GM18517 (cell line): Measurements from ENCODE around the gene ISCA2.
"Not testable (repeated sequence)": the region's sequence is repeated elsewhere in the genome, so short reads cannot be mapped to it uniquely, and the experiment has no call there.

Experiments used
- ATAC-seq: cut with Tn5 transposase; IDR thresholded peaks from one replicate; pipeline ENCODE4 v1.9.1; 2021; ENCODE audit warnings: mild to moderate bottlenecking, moderate library complexity; ENCODE audit not compliant: unreplicated experiment

ISCA2 gene

DNA sequence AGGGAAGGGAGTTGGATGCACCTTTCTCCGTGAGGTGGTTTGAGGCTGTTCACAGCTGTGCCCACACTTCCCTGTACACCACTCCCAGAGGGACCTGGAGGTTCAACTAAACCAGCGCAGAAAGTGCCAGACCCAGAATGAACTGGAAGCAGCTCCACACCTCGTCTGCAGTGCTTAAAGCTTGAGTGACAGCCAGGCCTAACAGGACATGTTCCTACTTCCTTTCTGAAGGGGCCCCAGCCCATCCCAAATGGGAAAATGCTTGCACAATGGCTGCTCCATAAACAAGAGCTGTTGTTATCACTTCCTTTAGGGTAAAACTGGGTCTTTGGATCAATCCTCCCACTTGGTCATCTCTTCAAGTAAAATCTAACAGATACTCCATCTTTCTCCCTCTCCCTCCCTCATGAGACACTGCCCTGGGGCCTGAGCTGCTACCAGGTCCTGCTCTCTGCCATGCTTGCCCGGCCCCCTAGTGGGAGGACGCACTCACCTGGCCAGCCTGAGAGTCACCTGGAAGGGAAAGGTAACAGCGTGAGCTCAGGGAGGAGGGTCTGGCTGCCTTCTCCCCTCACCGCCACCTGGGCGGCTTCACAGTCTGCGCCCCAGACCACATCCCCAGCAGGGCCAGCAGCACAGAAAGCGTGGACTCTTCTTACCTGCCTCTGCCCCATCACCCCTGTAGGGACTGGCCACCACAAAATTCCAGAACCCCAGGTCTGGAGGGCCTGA is 33.5 kb downstream of the ISCA2 start:
- no peak for ATAC-seq

DNA sequence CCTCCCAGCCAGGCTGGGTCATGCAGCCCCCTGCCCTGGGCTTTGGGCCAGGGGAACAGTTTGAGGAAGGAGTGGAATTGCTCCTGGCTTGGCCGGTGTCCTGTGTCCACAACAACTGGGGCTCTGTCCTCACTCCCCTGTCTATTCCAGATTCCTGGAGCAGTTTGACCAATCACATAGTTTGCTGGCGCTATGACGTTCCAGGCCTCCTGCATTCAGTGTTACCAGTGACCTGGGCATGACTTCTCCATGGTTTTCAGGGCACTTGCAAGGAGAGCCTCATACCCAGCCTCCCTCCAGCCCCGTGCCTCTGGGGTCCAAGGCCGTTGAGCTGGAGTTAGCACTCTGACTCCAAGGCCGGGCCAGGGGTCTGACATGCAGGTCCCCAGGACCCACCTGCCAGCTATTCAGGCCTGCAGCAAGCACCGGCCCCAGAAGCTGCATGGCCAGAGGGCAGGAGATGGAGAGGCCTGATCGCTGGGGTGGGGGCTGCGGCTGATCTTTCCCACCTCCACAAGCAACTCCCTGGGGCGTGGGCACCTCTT is 34.2 kb downstream of the ISCA2 start:
- ATAC-seq = no peak

DNA sequence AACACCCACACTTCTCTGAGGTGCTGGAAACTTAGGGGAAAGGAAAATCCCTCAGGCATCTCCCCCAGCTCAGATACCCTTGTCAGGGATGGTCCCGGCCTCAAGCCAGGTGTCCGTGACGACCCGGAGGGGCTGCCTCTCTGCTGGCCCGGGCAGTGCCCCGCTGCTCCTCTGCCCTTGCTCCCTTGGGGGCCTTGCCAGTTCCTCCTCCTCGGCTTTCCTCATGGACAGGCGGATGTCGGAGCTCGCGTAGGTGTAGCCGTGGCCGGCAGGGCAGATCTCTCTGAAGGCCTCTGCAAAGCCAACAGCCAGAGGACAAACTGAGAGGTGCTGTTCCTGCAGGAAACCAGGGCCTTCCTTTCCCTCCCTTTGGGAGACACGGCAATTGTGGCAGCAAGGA is 34.8 kb downstream of the ISCA2 start:
- no peak for ATAC-seq

DNA sequence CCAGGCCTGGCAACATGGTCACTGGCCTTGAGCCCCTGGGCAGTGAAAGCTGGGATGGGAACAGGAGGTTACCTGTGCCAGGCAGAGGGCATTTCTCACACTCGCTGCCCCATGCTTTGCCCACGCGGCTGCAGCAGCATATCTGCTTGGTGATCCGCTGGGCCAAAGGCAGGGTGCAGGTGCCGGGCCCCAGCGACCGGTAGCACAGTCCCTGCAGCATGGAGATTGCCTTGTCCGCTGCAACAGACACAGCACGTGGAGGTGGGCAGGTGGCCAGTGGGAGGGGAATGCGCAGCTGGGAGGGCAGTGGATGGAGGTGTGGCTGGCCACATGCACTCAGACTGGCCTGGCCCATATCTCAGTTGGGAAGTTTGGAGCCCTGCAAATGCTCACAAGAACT is 35.3 kb downstream of the ISCA2 start:
- ATAC-seq = no peak

DNA sequence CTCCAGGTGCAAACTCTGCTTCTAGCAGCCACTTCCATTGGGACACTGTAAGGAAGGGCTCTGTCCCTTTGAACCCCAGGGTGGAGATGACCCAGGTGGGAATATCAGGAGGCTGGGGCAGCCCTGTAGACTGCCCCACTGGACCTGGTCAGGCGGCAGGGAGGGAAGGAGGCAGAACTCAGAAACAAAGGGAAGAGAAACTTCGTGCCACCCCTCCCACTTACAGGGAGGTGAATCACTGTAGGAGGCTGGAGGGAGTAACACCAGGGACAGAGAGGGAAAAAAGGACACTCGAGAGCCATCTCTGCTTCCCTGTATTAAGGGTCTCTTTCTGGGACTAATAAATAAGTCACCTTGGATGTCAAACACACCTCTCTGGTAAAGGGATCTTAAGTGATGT is 37.4 kb downstream of the ISCA2 start:
- ATAC-seq = no peak

DNA sequence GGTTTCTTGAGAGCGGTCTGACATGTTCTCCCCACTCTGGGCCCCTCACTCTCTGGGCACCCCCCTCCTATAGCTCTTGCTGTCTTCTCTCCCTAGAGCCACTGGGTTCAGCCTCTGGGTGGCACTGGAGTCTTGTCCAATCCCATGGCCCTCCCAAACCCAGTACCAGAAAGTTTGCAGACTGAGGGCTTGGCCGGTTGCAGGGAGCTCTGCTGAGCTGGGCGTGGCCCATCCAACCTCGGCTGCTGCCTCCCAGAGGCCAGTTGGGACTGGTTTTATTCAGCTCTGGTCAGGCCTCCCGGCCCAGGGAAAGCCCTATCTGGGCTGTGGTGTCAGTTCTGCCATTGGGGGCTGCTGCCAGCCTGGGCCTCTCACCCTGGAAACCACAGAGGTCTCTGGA is 37.9 kb downstream of the ISCA2 start:
- ATAC-seq = no peak

DNA sequence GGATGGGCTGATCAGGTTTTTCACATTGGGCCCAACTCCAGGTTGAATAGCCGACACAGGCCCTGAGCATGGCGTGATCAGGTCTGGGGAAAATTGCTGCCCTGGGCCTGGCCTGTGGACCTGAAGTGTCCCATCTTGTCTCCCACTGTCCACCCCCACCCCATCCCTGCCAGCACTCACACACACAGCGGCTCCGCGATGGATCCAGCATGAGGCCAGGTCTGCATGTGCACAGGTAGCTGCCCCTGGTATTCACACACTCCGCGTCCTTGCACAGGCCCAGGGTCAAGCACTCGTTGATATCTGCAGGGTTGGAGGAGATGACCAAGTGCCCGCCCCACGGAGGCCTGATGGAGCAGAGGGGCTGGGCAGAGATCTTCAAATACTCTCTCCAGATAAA is 38.7 kb downstream of the ISCA2 start:
- ATAC-seq = no peak

DNA sequence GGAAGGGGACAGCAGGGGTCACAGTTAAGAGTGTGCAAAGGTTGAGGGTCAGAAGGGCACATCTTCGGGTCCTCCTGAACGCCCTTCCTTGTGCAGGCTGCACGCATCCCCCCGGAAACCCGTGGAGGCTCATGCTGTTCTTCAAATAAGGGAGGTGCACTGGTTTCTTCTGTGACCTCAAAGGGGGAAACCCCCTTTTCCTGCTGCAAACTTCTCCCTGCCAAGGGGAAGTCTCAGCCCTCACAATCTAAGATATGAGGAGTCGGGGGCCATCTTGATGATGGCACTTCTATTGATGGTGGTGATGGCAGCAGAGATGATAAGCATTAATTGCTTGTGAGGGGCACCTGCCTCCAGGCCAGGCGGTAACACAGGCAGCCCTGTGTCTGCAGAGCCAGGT is 40.0 kb downstream of the ISCA2 start:
- no peak for ATAC-seq

DNA sequence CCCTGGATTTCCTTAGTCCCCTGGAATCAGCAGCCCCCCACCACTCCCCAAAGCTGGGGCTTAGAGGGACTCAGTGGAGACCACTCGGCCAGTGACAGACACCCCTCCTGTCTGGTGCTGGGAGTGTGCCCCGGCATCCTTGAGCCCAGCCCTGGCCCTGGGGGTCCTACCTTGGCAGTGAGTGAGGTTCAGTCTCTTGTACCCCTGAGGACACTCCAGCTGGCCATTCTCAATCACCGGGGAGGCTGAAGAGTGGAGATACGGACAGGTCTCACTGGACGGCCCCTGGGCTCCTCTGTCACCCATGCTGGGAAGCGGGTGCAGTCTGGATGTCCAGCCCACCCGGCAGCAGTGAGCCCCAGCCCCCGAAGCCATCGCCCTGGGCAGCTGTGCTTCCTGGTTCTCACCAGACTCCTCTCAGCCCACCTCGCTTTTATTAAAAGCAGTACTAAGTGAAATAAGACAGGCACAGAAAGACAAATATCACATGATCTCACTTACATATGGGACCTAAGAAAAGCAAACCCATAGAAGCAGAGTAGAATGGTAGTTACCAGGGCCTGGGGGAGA is 42.3 kb downstream of the ISCA2 start:
- ATAC-seq = no peak

DNA sequence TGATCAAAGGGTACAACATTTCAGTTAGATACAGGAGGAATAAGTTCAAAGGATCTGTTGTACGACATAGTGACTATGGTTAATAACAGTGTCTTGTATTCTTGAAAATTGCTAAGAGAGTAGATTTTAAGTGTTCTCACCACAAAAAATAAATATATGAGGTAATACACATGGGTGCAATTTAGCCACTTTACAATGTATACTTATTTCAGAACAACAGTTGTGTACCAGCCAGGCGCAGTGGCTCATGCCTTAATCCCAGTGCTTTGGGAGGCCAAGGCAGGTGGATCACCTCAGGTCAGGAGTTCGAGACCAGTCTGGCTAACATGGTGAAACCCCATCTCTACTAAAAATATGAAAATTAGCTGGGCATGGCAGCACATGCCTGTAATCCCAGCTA is 42.8 kb downstream of the ISCA2 start:
- not testable (repeated sequence) for ATAC-seq

DNA sequence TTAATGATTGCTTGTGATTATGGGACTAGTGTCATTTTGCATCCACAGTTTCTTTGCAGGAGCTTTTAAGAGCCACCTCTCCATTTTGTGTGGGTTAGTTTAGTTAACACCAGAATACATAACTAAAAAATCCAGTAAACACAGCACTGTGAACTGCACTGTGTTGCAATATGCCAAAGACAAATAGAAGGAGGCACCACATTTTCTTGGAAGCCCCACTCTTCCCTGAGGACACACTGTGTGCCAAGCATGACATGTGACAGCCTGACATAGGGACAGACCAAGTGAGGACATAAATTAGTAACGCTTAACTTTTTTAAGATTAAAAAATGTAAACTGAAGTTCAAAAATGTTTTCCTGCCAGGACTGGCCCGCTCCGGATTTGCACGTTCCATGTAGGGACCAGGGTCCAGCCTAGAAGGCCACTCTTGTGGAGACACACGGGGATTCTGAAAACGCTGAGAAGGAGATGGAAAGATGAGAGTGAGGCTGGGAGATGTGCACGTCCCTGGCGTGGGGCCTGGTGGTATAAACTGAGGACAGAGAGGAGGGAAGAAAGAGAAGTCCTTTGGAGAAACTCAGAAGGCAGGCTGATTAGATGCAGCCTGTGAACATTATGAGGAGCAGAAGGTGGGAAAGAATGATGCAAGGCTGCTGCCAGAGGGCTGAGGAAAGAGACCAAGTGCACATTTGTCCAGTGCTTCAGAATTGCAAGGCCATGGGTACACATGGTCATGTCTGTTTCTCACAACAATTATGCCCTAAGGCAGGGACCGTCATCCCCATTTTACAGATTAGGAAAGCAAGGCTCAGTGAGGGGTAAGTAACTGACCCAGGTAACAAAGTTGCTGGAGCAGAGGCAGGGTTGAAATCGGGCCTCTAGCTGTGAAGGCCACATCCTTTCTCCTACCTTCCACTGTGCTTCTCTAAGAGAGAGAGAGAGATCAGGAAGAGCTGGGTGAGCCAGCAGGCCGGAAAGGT is 45.1 kb downstream of the ISCA2 start:
- ATAC-seq = no peak

DNA sequence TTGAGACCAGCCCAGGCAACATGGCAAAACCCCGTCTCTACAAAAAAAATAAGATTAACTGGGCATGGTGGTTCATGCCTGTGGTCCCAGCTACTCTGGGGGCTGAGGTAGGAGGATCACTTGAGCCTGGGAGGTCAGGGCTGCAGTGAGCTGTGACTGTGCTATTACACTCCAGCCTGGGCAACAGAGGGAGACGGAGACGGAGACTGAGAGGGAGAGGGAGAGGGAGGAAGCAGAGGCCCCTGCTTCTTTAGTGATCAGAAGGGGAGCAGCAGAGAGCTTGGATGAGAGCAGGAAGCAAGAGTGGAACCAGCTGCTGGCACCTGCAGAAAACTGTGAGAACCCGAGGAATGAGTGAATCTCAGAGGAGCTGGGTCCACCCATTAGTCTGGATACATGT is 45.9 kb downstream of the ISCA2 start:
- ATAC-seq = no peak

DNA sequence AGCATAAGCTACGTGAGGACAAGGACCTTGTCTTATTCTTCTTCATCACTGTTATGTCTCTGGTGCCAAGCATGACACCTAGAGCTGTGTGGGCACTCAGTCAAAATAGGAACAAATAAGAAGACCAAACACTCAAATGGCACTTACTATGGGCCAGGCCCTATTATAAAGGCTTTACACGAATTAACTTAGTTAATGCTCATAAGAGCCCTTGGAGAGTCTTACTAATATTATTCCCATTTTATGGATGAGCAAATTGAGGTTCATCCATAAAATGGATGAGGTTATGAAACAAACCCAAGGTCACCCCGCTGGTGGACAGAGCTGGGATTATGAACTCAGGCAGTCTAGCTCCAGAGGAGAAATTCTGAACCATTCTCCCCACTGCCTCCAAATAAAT is 47.7 kb downstream of the ISCA2 start:
- ATAC-seq = no peak

DNA sequence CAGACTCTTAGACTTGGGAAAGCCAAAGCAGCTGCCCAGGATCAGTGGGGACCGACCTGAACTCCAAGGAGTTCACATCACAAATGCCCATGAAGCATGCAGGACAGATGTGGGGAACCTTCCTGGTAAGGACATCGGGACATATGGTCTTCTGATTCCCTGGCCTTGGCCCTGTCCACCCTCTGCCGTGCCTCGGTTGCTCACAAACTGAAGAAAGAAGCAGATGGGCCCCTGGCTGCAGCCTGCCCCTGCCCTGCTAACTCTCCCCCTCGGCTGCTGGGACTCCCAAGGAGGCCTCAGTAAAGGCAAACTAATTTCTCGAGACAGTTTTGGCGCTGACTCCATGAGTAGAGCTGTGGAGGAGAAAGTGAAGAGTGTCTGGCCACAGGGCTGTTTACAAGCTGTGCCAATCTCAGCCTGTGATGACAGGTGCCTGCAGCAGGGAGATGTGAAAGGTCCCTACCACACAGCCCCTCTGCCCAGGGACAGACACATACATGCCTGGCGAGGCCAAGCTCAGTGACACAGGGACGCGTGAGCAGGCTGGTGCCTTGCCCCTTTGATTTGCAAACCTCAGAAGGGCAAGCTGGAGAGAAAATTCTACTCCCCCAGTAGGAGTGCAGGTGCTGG is 48.6 kb downstream of the ISCA2 start:
- no peak for ATAC-seq

DNA sequence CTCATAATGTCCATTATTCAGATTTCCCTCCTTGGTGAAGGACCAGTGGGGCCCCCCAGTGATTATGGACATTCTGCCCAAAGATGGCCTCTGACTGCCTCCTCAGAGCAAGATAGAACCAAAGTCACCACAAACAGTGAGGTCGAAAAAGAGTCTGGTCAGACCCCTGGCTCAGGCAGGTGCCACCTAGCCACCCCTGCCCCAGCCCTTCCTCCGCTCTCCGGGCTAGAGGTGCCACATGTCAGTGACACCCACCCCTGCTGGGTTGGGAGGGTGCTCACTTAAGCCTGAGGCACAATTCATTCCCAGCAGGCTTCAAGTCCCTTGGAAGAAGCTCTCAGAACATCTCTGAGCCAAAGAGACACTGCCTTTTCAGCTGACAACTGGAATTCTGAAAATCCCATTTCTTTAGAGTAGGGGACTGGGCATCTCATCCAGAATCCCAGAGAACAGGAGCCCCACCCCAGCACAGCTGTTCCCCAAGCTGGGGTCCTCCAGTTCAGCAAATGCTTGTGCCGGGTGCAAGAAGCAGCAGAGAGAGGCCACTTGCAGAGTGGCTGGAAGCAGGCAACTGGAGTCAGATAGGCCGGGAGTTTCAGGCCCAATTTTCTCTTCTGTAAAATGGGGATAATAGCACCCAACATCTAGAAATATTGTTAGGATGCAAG is 50.3 kb downstream of the ISCA2 start:
- no peak for ATAC-seq

DNA sequence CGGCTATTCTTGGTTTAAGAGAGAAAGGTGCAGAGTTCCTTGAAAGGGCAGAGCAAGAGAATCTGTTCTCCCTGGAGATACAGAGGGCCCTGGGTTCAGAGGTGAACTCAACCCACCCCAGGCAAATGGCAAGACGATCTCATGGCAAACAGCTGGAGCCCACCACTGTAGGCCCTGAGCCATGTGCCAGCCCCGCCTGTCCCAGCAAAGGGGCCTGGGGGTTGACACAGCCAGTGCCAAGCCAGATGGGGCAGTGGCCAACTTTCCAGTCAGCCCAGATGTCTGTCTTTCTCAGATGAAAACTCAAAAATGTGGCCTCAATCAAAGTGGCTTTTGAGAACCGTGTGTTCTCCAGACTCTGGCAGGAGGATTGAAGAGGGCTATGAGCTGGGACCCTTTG is 51.8 kb downstream of the ISCA2 start:
- no peak for ATAC-seq

DNA sequence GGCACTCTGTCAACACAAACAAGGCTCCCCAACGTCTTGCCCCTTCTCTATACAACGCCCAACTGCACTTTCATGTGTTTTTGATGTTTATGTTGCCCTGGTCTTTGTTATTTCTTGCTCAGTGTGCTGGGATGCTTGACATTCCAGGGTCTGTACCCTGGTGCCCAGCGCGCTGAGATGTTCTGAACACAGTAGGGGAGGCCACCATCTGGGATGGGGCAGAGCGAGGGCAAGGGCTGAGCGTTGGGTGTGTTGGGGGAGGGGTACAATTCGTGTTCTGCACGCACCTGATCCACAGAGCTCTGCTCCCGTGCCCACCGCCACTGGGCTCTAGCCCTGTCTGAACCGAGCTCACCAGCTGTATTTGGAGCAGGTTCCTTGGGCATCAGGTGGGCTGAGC is 52.9 kb downstream of the ISCA2 start:
- no peak for ATAC-seq
